ENCODE measurements around the gene ACHE.

DNA sequence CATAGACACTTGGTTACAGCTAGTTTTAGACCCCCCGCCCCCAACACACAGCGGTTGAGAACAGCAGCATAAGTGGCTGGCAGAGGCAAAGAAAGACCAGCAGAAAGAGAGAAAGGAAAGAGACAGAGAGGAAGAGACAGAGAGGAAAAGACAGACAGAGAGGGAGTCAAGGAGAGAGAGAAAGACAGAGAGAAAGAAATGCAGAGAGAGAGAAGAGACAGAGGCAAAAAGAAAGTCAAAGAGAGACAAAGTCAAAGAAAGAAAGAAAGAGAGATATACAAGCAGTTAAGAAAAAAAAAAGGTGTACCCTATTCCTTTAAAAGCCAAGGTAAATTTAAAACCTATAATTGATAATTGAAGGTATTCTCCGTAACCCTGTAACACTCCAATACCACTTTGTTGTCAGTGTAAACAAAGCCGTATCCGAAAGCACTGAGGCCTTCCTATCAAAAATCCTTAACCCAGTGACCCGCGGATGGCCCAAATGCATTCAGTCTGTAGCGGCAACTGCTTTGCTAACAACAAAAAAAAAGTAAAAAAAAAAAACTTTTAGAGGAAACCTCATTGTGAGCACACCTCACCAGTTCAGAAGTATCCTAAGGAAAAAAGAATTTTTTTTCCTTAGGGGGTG, 55.1 kb downstream of the ACHE start:
- no peak for TF ChIP-seq EZH2phosphoT487 (IDR thresholded peaks at IDR 0.05; ENCODE audit: insufficient read depth, low read depth)
- no peak for TF ChIP-seq EZH2 (IDR thresholded peaks at IDR 0.05; ENCODE audit: insufficient read depth, poor library complexity, severe bottlenecking)
